ENCODE results near the gene DIRAS1.
A peak's percentile ranks its signal among the peaks of the same experiment; 100 is the strongest.

DIRAS1 gene

GRCh38 chr19:2703691-2704216 is 17.4 kb downstream of the DIRAS1 start:
- H3K27ac ChIP-seq (ENCODE audit: low read depth, low read length), result no peak overlapping the region
- H3K9me2 ChIP-seq (replicated peaks; ENCODE audit: insufficient read depth, low read length), result no peaks in the 10 kb centered on the region
- H3K36me3 ChIP-seq (ENCODE audit: low read length), result no peaks in the 10 kb centered on the region
- no peak overlapping the region for H2AFZ ChIP-seq (ENCODE audit: low read depth, low read length, severe bottlenecking)
- no peak overlapping the region for H3K4me3 ChIP-seq (ENCODE audit: insufficient read depth, low read length, poor library complexity, severe bottlenecking)
- H4K20me1 ChIP-seq (ENCODE audit: low read depth, low read length), result no peaks in the 10 kb centered on the region
- H3K9ac ChIP-seq (ENCODE audit: low read length), result no peak overlapping the region
- peaks cover 23% of the 10 kb centered on the region for H3F3A ChIP-seq (ENCODE audit: insufficient read depth)
- H3K27me3 ChIP-seq (ENCODE audit: low read length), result no peaks in the 10 kb centered on the region
- no peaks in the 10 kb centered on the region for H3K79me2 ChIP-seq (ENCODE audit: insufficient read depth, low read length)
- no peak for TF ChIP-seq EZH2phosphoT487 (conservative IDR thresholded peaks at IDR 0.05; ENCODE audit: low read length)
- no peak for TF ChIP-seq CTCF (IDR thresholded peaks at IDR 0.05; ENCODE audit: insufficient read depth, low read length, poor library complexity, severe bottlenecking)
- H3K9me3 ChIP-seq (ENCODE audit: insufficient read depth, low read length), result no peaks in the 10 kb centered on the region
- no peak overlapping the region for H3K4me2 ChIP-seq (ENCODE audit: low read depth, low read length, poor library complexity, severe bottlenecking)

GRCh38 chr19:2703077-2703437 is 18.1 kb downstream of the DIRAS1 start:
- H2AFZ ChIP-seq (ENCODE audit: low read depth, low read length, severe bottlenecking), result no peak overlapping the region
- H3K27ac ChIP-seq (ENCODE audit: low read depth, low read length), result no peak overlapping the region
- peaks cover 28% of the 10 kb centered on the region for H3F3A ChIP-seq (ENCODE audit: insufficient read depth)
- no peaks in the 10 kb centered on the region for H3K9me3 ChIP-seq (ENCODE audit: insufficient read depth, low read length)
- no peaks in the 10 kb centered on the region for H3K36me3 ChIP-seq (ENCODE audit: low read length)
- TF ChIP-seq EZH2phosphoT487 (conservative IDR thresholded peaks at IDR 0.05; ENCODE audit: low read length) (no peak), CTCF (IDR thresholded peaks at IDR 0.05; ENCODE audit: insufficient read depth, low read length, poor library complexity, severe bottlenecking) (no peak)
- H4K20me1 ChIP-seq (ENCODE audit: low read depth, low read length), result no peaks in the 10 kb centered on the region
- no peaks in the 10 kb centered on the region for H3K79me2 ChIP-seq (ENCODE audit: insufficient read depth, low read length)
- H3K4me3 ChIP-seq (ENCODE audit: insufficient read depth, low read length, poor library complexity, severe bottlenecking), result peak overlapping the region; percentile 28
- H3K4me2 ChIP-seq (ENCODE audit: low read depth, low read length, poor library complexity, severe bottlenecking), result peak overlapping the region; percentile 36
- H3K27me3 ChIP-seq (ENCODE audit: low read length), result no peaks in the 10 kb centered on the region
- no peak overlapping the region for H3K9ac ChIP-seq (ENCODE audit: low read length)
- no peaks in the 10 kb centered on the region for H3K9me2 ChIP-seq (replicated peaks; ENCODE audit: insufficient read depth, low read length)

DNA sequence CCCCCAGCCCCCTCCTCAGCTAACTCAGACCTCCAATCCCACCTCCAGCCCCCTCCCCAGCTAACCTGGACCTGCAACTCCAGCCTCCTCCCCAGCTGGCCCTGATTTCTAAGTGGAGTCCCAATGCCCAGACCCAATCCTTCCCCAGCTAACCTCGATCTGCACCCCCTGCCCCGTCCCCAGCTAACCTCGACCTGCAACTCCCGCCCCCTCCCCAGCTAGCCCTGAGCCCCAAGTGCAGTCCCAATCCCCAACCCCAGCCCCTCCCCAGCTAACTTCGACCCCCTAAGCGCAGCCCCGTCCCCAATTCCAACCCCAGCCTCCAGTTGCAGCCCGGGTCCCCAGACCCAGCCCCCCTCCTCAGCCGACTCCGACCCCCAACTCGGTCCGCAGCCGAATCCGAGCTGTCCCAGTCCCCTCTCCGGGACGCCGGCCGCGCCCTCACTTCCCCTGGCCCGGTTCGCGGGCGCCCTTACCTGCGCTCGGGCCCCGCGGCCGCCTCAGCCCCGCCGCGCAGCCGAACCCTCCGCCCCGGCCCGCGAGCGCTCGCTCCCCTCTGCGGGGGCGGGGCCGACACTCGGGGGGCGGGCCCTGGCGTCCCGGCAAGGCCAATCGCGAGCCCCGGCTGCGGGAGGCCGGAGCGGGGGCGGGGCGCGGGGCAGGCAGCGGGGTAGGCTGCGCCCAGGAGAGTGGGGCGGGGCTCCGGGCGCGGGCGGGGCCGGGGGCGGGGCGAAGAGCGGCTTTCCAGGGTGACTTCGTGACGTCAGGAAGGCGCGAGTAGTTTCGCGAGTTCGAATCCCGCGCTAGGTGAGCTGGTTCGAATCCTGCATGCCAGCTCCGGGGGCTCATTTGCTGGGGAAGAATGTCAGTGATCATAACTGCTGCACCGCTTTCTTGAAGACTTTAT is 18.7 kb downstream of the DIRAS1 start, which contains the start of gene GNG7:
Gene GNG7, minus strand, starts transcription at position 525 of the 907 bp plus-strand sequence. CDS start 182,006 bp downstream, outside the sequence.
- Histone ChIP-seq H3F3A (ENCODE audit: insufficient read depth) (peaks cover 28% of the 10 kb centered on the region), H3K4me2 (ENCODE audit: low read depth, low read length, poor library complexity, severe bottlenecking) (peak within 1 kb of the TSS; percentile 74), H3K27ac (ENCODE audit: low read depth, low read length) (no peak within 1 kb of the TSS), H3K4me3 (ENCODE audit: insufficient read depth, low read length, poor library complexity, severe bottlenecking) (peak within 1 kb of the TSS; percentile 59), H3K27me3 (ENCODE audit: low read length) (no peaks in the 10 kb centered on the region), H3K9ac (ENCODE audit: low read length) (peak within 1 kb of the TSS; percentile 49), H4K20me1 (ENCODE audit: low read depth, low read length) (no peaks in the 10 kb centered on the region), H3K36me3 (ENCODE audit: low read length) (no peaks in the 10 kb centered on the region), H2AFZ (ENCODE audit: low read depth, low read length, severe bottlenecking) (no peak within 1 kb of the TSS), H3K79me2 (ENCODE audit: insufficient read depth, low read length) (no peaks in the 10 kb centered on the region), H3K9me3 (ENCODE audit: insufficient read depth, low read length) (no peaks in the 10 kb centered on the region), H3K9me2 (replicated peaks; ENCODE audit: insufficient read depth, low read length) (no peaks in the 10 kb centered on the region)
- no peak for TF ChIP-seq EZH2phosphoT487 (conservative IDR thresholded peaks at IDR 0.05; ENCODE audit: low read length)
- TF ChIP-seq CTCF (IDR thresholded peaks at IDR 0.05; ENCODE audit: insufficient read depth, low read length, poor library complexity, severe bottlenecking), result no peak
